ENCODE measurements around the gene PKD2L1. TPM values are rescaled to one million over a fixed set of nuclear protein-coding genes. Genes with fewer than 3 reads are reported as not detected.

PKD2L1 gene
- polyA plus RNA-seq, 1 donor from 2014 or later: not detected

DNA sequence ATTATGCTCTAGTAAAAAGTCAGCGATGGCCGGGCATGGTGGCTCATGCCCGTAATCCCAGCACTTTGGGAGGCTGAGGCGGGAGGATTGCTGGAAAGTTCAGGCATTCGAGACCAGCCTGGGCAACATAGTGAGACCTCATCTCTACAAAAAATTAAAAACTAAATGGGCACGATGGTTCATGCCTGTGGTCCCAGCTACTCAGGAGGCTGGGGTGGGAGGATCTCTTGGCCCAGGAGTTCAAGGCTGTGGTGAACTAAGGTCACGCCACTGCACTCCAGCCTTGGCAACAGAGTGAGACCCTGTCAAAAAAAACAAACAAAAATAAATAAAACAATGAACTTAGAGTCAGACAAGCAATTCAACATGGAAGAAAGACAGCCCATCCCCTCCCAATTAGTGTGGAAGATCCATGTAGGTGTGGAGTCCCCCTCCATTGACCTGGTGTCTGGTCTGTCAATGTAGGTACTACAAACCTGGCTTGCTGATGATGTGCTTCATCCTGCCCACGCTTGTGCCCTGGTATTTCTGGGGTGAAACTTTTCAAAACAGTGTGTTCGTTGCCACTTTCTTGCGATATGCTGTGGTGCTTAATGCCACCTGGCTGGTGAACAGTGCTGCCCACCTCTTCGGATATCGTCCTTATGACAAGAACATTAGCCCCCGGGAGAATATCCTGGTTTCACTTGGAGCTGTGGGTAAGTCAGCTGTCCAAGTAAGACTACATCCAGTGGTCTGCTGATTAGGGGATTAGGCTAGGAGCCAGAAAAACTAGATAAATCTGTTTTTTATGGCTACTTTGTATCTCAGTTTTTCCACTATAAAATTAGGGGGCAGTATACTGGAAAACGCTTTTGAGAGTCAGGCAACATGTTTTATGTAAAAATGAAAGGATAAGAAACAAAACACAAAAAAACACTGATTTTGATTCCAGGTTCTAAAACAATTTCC lies 26.3 kb upstream of the PKD2L1 start:
- Histone ChIP-seq H3K9me2 (ENCODE audit: insufficient read depth, low read length) (no peaks in the 10 kb centered on the region), H3K27ac (ENCODE audit: low read length) (no peak overlapping the region), H2AFZ (ENCODE audit: low read depth, low read length) (no peak overlapping the region), H3K9ac (ENCODE audit: low read length) (no peak overlapping the region), H3F3A (ENCODE audit: insufficient read depth, low read length, poor library complexity, severe bottlenecking) (no peaks in the 10 kb centered on the region), H3K9me3 (ENCODE audit: low read length) (no peaks in the 10 kb centered on the region), H3K27me3 (ENCODE audit: insufficient read depth, low read depth, low read length) (no peaks in the 10 kb centered on the region), H3K4me2 (ENCODE audit: low read length) (no peak overlapping the region), H3K4me3 (ENCODE audit: low read length) (no peak overlapping the region), H4K20me1 (ENCODE audit: insufficient read depth) (no peaks in the 10 kb centered on the region), H3K36me3 (ENCODE audit: insufficient read depth, low read length) (peaks cover 7% of the 10 kb centered on the region), H3K79me2 (replicated peaks; ENCODE audit: insufficient read depth, low read length) (peaks cover 17% of the 10 kb centered on the region)
- TF ChIP-seq EP300 (conservative IDR thresholded peaks at IDR 0.05; ENCODE audit: poor library complexity, severe bottlenecking): no peak
- TF ChIP-seq RAD21 (conservative IDR thresholded peaks at IDR 0.05): no peak
- no peak for TF ChIP-seq MXI1 (conservative IDR thresholded peaks at IDR 0.05; ENCODE audit: poor library complexity, severe bottlenecking)
- TF ChIP-seq POLR2AphosphoS5 (IDR thresholded peaks at IDR 0.05): no peak
- TF ChIP-seq, protein P1, sequence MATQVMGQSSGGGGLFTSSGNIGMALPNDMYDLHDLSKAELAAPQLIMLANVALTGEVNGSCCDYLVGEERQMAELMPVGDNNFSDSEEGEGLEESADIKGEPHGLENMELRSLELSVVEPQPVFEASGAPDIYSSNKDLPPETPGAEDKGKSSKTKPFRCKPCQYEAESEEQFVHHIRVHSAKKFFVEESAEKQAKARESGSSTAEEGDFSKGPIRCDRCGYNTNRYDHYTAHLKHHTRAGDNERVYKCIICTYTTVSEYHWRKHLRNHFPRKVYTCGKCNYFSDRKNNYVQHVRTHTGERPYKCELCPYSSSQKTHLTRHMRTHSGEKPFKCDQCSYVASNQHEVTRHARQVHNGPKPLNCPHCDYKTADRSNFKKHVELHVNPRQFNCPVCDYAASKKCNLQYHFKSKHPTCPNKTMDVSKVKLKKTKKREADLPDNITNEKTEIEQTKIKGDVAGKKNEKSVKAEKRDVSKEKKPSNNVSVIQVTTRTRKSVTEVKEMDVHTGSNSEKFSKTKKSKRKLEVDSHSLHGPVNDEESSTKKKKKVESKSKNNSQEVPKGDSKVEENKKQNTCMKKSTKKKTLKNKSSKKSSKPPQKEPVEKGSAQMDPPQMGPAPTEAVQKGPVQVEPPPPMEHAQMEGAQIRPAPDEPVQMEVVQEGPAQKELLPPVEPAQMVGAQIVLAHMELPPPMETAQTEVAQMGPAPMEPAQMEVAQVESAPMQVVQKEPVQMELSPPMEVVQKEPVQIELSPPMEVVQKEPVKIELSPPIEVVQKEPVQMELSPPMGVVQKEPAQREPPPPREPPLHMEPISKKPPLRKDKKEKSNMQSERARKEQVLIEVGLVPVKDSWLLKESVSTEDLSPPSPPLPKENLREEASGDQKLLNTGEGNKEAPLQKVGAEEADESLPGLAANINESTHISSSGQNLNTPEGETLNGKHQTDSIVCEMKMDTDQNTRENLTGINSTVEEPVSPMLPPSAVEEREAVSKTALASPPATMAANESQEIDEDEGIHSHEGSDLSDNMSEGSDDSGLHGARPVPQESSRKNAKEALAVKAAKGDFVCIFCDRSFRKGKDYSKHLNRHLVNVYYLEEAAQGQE (IDR thresholded peaks at IDR 0.05; ENCODE audit: borderline replicate concordance): no peak
- no peak for TF ChIP-seq SMC3 (conservative IDR thresholded peaks at IDR 0.05; ENCODE audit: poor library complexity)
- TF ChIP-seq TAF1 (IDR thresholded peaks at IDR 0.05; ENCODE audit: low read depth): no peak
- no peak for TF ChIP-seq EZH2 (IDR thresholded peaks at IDR 0.05; ENCODE audit: borderline replicate concordance, insufficient read depth, low read length, poor library complexity, severe bottlenecking)
- TF ChIP-seq, protein P2, sequence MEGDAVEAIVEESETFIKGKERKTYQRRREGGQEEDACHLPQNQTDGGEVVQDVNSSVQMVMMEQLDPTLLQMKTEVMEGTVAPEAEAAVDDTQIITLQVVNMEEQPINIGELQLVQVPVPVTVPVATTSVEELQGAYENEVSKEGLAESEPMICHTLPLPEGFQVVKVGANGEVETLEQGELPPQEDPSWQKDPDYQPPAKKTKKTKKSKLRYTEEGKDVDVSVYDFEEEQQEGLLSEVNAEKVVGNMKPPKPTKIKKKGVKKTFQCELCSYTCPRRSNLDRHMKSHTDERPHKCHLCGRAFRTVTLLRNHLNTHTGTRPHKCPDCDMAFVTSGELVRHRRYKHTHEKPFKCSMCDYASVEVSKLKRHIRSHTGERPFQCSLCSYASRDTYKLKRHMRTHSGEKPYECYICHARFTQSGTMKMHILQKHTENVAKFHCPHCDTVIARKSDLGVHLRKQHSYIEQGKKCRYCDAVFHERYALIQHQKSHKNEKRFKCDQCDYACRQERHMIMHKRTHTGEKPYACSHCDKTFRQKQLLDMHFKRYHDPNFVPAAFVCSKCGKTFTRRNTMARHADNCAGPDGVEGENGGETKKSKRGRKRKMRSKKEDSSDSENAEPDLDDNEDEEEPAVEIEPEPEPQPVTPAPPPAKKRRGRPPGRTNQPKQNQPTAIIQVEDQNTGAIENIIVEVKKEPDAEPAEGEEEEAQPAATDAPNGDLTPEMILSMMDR (IDR thresholded peaks at IDR 0.05; ENCODE audit: poor library complexity, severe bottlenecking): no peak

DNA sequence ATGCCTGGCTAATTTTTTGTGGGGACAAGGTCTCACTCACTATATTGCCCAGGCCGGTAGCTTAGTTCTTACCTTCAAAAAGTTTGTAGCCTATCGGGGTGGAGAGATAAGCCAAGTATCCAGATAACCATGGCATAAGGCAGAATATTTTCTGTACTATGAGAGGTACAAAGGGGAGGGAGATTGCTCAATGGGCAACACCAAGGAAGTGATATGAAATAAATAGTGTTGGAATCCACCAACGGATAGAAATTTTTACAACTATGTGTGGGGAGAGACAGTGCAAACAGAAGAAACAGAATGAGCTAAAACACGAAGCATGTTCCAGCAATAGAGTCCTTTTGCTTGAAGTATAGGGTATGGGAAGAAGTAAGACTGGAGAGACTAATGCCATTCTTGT lies 25.1 kb upstream of the PKD2L1 start:
- TF ChIP-seq, protein P2 (IDR thresholded peaks at IDR 0.05; ENCODE audit: poor library complexity, severe bottlenecking): no peak
- TF ChIP-seq EP300 (conservative IDR thresholded peaks at IDR 0.05; ENCODE audit: poor library complexity, severe bottlenecking) (no peak), TAF1 (IDR thresholded peaks at IDR 0.05; ENCODE audit: low read depth) (no peak), POLR2AphosphoS5 (IDR thresholded peaks at IDR 0.05) (no peak), RAD21 (conservative IDR thresholded peaks at IDR 0.05) (no peak), EZH2 (IDR thresholded peaks at IDR 0.05; ENCODE audit: borderline replicate concordance, insufficient read depth, low read length, poor library complexity, severe bottlenecking) (no peak)
- TF ChIP-seq, protein P1 (IDR thresholded peaks at IDR 0.05; ENCODE audit: borderline replicate concordance): no peak
- H3K9me3 ChIP-seq (ENCODE audit: low read length): no peaks in the 10 kb centered on the region
- peaks cover 30% of the 10 kb centered on the region for H3K79me2 ChIP-seq (replicated peaks; ENCODE audit: insufficient read depth, low read length)
- H3K9me2 ChIP-seq (ENCODE audit: insufficient read depth, low read length): no peaks in the 10 kb centered on the region
- H3K36me3 ChIP-seq (ENCODE audit: insufficient read depth, low read length): peaks cover 7% of the 10 kb centered on the region
- no peak overlapping the region for H2AFZ ChIP-seq (ENCODE audit: low read depth, low read length)
- H3K27me3 ChIP-seq (ENCODE audit: insufficient read depth, low read depth, low read length): no peaks in the 10 kb centered on the region
- no peak overlapping the region for H3K27ac ChIP-seq (ENCODE audit: low read length)
- H3K4me2 ChIP-seq (ENCODE audit: low read length): no peak overlapping the region
- no peaks in the 10 kb centered on the region for H4K20me1 ChIP-seq (ENCODE audit: insufficient read depth)
- H3F3A ChIP-seq (ENCODE audit: insufficient read depth, low read length, poor library complexity, severe bottlenecking): no peaks in the 10 kb centered on the region
- no peak overlapping the region for H3K4me3 ChIP-seq (ENCODE audit: low read length)
- H3K9ac ChIP-seq (ENCODE audit: low read length): no peak overlapping the region
